ENCODE measurements around the gene PAGE2B. TPM values are rescaled to one million over a fixed set of nuclear protein-coding genes. Genes with fewer than 3 reads are reported as not detected.
"Not testable (repeated sequence)": the region's sequence is repeated elsewhere in the genome, so short reads cannot be mapped to it uniquely, and the experiment has no call there.

PAGE2B gene
- total RNA-seq, 1 experiment from 2014 or later, result 2.3 TPM

GRCh38 chrX:55109306-55109705 is 34.5 kb downstream of the PAGE2B start:
- no peak for DNase-seq (ENCODE audit: low read depth)

GRCh38 chrX:55111578-55112254 is 36.9 kb downstream of the PAGE2B start:
- DNase-seq (ENCODE audit: low read depth), result no peak

GRCh38 chrX:55116589-55116988 is 41.8 kb downstream of the PAGE2B start:
- DNase-seq (ENCODE audit: low read depth), result not testable (repeated sequence)

GRCh38 chrX:55118574-55118973 is 43.7 kb downstream of the PAGE2B start:
- DNase-seq (ENCODE audit: low read depth), result no peak

GRCh38 chrX:55119271-55119670 is 44.4 kb downstream of the PAGE2B start:
- no peak for DNase-seq (ENCODE audit: low read depth)

- DNase-seq (ENCODE audit: low read depth), result no peak
These were observed 44.9 kb downstream of the PAGE2B start for GRCh38 chrX:55119712-55120111.

GRCh38 chrX:55120761-55121358 is 46.0 kb downstream of the PAGE2B start:
- DNase-seq (ENCODE audit: low read depth), result no peak

GRCh38 chrX:55123900-55124299 is 49.1 kb downstream of the PAGE2B start:
- DNase-seq (ENCODE audit: low read depth), result no peak

GRCh38 chrX:55127692-55128091 is 52.9 kb downstream of the PAGE2B start:
- no peak for DNase-seq (ENCODE audit: low read depth)

Other genes starting within 250 kb of the PAGE2B start
- 7.1 and 12.3 TPM in 2 replicates for gene TRO, start 154.2 kb upstream of the PAGE2B start, total RNA-seq (2014; rRNA removed; shearing (Covaris generic))
- gene PFKFB1, start 80.8 kb upstream of the PAGE2B start, total RNA-seq (2014; rRNA removed; shearing (Covaris generic)), result not detected in 2 replicates
- 16.5 and 18.7 TPM in 2 replicates for gene APEX2, start 74.7 kb upstream of the PAGE2B start, total RNA-seq (2014; rRNA removed; shearing (Covaris generic))
- not detected in 2 replicates for gene ALAS2, start 44.1 kb upstream of the PAGE2B start, total RNA-seq (2014; rRNA removed; shearing (Covaris generic))
- gene PAGE2, start 14.0 kb downstream of the PAGE2B start, total RNA-seq (2014; rRNA removed; shearing (Covaris generic)), result 0.29 and 1.1 TPM in 2 replicates
- 326 and 338 TPM in 2 replicates for gene PAGE5, start 145.3 kb downstream of the PAGE2B start, total RNA-seq (2014; rRNA removed; shearing (Covaris generic))
- not detected in 2 replicates for gene PAGE3, start 189.9 kb downstream of the PAGE2B start, total RNA-seq (2014; rRNA removed; shearing (Covaris generic))